HCT116 (cell line): ENCODE results near the gene CLDN5. TPM values are rescaled to one million over a fixed set of nuclear protein-coding genes. Genes with fewer than 3 reads are reported as not detected.

Experiments used
- ATAC-seq: fragments of 200-7000 bp; cut with Tn5 transposase; 2 replicates; pipeline ENCODE4 v1.9.1; 2020; ENCODE audit warnings: mild to moderate bottlenecking, moderate library complexity
- BruUV-seq: library from RNA; stranded (reverse); fragments of 400-500 nt; replicated peaks from 2 replicates; lab custom pipeline; 2021; lab: Mats Ljungman, UMichigan
- CTCF ChIA-PET: fragments of 300-600 bp; sonication (Branson Sonifier 250); formaldehyde crosslinking; loops from one replicate; lab custom pipeline; 2021; ENCODE audit warnings: antibody characterized with exemption; lab: Charles Lee
- POLR2A ChIA-PET: fragments of 300-600, 350-600 bp; sonication (Branson Sonifier 250); formaldehyde crosslinking; loops from one replicate; lab custom pipeline; 2021; ENCODE audit warnings: antibody characterized with exemption; lab: Charles Lee
- RAD21 ChIA-PET, 2 experiments: fragments of 300-600 bp; sonication (Branson Sonifier 250); formaldehyde crosslinking; loops; one replicate each; lab custom pipeline; 2023; ENCODE audit warnings: low total read pairs in 2 of 2; ENCODE audit not compliant: uncharacterized antibody in 2 of 2, unreplicated experiment in 2 of 2, low non-redundant PET in 1 of 2; lab: Charles Lee
- DNase-seq: peaks from one replicate; pipeline ENCODE4 v3.0.0-alpha.2; 2010; ENCODE audit warnings: low read depth, low spot score
- H2AFZ ChIP-seq: fragments of 200-600 bp; shearing (Covaris generic), sonication (generic); 2 replicates; pipeline ENCODE4 v1.6.1; 2017; ENCODE audit warnings: low read depth, mixed run types, mixed read lengths, antibody characterized with exemption, low read length; ENCODE audit not compliant: poor library complexity, severe bottlenecking
- H3K27ac ChIP-seq: 2 replicates; pipeline ENCODE4 v1.5.1; 2012; ENCODE audit warnings: low read depth, low read length
- H3K27me3 ChIP-seq: fragments of 200-600 bp; sonication (generic); 2 replicates; pipeline ENCODE4 v1.6.1; 2016; ENCODE audit warnings: mixed run types, low read length, mixed read lengths; ENCODE audit not compliant: insufficient read depth
- H3K36me3 ChIP-seq, 2 experiments: fragments of 200-500 bp in 1 of 2; fragments of 200-600 bp in 1 of 2; sonication (Bioruptor generic) in 1 of 2; sonication (generic) in 1 of 2; 2 replicates each; pipeline versions ENCODE4 v1.5.1 to v1.6.1; 2014 to 2016; ENCODE audit warnings: low read length in 2 of 2, inconsistent platforms in 1 of 2, mixed read lengths in 1 of 2, mixed run types in 1 of 2; ENCODE audit not compliant: insufficient read depth in 2 of 2, control insufficient read depth in 1 of 2
- H3K4me1 ChIP-seq, 2 experiments: fragments of 200-600 bp in 1 of 2; sonication (generic) in 1 of 2; 2 replicates each; pipeline versions ENCODE4 v1.5.1 to v1.6.1; 2012 to 2017; ENCODE audit warnings: low read length in 2 of 2, inconsistent platforms in 1 of 2, mild to moderate bottlenecking in 1 of 2, mixed read lengths in 1 of 2, mixed run types in 1 of 2, moderate library complexity in 1 of 2; ENCODE audit not compliant: insufficient read depth in 2 of 2, control insufficient read depth in 1 of 2
- H3K4me2 ChIP-seq: fragments of 200-600 bp; sonication (generic); 2 replicates; pipeline ENCODE4 v1.6.1; 2017; ENCODE audit warnings: mixed run types, low read length, mixed read lengths
- H3K4me3 ChIP-seq, 2 experiments: fragments of 200-600 bp in 1 of 2; sonication (generic) in 1 of 2; replicated peaks in 1 of 2; 2 replicates each; pipeline ENCODE4 v1.5.1; 2011 to 2016; ENCODE audit warnings: low read length in 2 of 2, control low read depth in 1 of 2, low read depth in 1 of 2, mild to moderate bottlenecking in 1 of 2, mixed read lengths in 1 of 2, mixed run types in 1 of 2
- H3K79me2 ChIP-seq: fragments of 200-600 bp; sonication (generic); 2 replicates; pipeline ENCODE4 v1.6.1; 2017; ENCODE audit warnings: mild to moderate bottlenecking, mixed run types, low read length, moderate library complexity, mixed read lengths; ENCODE audit not compliant: insufficient read depth
- H3K9ac ChIP-seq: fragments of 200-600 bp; sonication (generic); 2 replicates; pipeline ENCODE4 v1.6.1; 2016; ENCODE audit warnings: low read length, mixed read lengths
- H3K9me2 ChIP-seq: fragments of 200-600 bp; sonication (generic), shearing (Covaris generic); 2 replicates; pipeline ENCODE4 v1.6.1; 2017; ENCODE audit warnings: mixed run types, mild to moderate bottlenecking, moderate library complexity; ENCODE audit not compliant: insufficient read depth
- H3K9me3 ChIP-seq, 2 experiments: fragments of 200-500 bp in 1 of 2; fragments of 200-600 bp in 1 of 2; sonication (Bioruptor generic) in 1 of 2; sonication (generic) in 1 of 2; 2 replicates each; pipeline ENCODE4 v1.6.1; 2014 to 2017; ENCODE audit warnings: low read length in 2 of 2, mixed read lengths in 2 of 2, inconsistent platforms in 1 of 2, low read depth in 1 of 2, mild to moderate bottlenecking in 1 of 2, mixed run types in 1 of 2, moderate library complexity in 1 of 2; ENCODE audit not compliant: control insufficient read depth in 1 of 2, insufficient read depth in 1 of 2
- H4K20me1 ChIP-seq: fragments of 200-600 bp; sonication (generic), shearing (Covaris generic); 2 replicates; pipeline ENCODE4 v1.6.1; 2017; ENCODE audit warnings: mixed run types, mild to moderate bottlenecking, moderate library complexity; ENCODE audit not compliant: insufficient read depth
- EGR1 ChIP-seq: IDR thresholded peaks from 2 replicates; pipeline ENCODE4 v1.6.1; 2012; ENCODE audit warnings: low read depth
- EZH2 ChIP-seq: fragments of 200-600 bp; sonication (generic); IDR thresholded peaks from 2 replicates; pipeline ENCODE4 v1.6.1; 2017; ENCODE audit warnings: antibody characterized with exemption, mixed run types
- MAX ChIP-seq: IDR thresholded peaks from 2 replicates; pipeline ENCODE4 v1.6.1; 2012
- POLR2A ChIP-seq: IDR thresholded peaks from 2 replicates; pipeline ENCODE4 v1.7.0; 2011; ENCODE audit warnings: borderline replicate concordance; ENCODE audit not compliant: insufficient read depth, insufficient read length; ENCODE audit errors: extremely low read depth
- RAD21 ChIP-seq: IDR thresholded peaks from 2 replicates; pipeline ENCODE4 v1.6.1; 2012; ENCODE audit warnings: low read depth, mild to moderate bottlenecking
- REST ChIP-seq: IDR thresholded peaks from 2 replicates; pipeline ENCODE4 v1.6.1; 2012; ENCODE audit warnings: low read depth
- SIN3A ChIP-seq: IDR thresholded peaks from 2 replicates; pipeline ENCODE4 v1.6.1; 2012; ENCODE audit warnings: low read depth
- SP1 ChIP-seq: IDR thresholded peaks from 2 replicates; pipeline ENCODE4 v1.6.1; 2012; ENCODE audit warnings: low read depth
- SRF ChIP-seq: IDR thresholded peaks from 2 replicates; pipeline ENCODE4 v1.6.1; 2012; ENCODE audit warnings: low read depth
- ZFX ChIP-seq: fragments of 450-650 bp; IDR thresholded peaks from 2 replicates; pipeline ENCODE4 v1.6.1; 2017
- ZNF274 ChIP-seq: fragments of 200-500 bp; sonication (Bioruptor generic); IDR thresholded peaks from 2 replicates; pipeline ENCODE4 v1.6.1; 2014; ENCODE audit warnings: mild to moderate bottlenecking, low read depth, low read length, inconsistent platforms
- intact Hi-C: fragments of 100-400 bp; cut with micrococcal nuclease; formaldehyde crosslinking; loops from 2 replicates; pipeline ENCODE4 v1.10.0; 2022
- total RNA-seq: library from RNA; stranded (reverse); gene quantifications from one replicate; pipeline ENCODE4 v1.2.1, GENCODE V29; 2021; ENCODE audit not compliant: unreplicated experiment
- TF ChIP-seq, protein P1 (sequence below): IDR thresholded peaks from 2 replicates; pipeline ENCODE4 v1.6.1; 2011; ENCODE audit warnings: mild to moderate bottlenecking, low read length, moderate library complexity; ENCODE audit not compliant: insufficient replicate concordance; ENCODE audit errors: extremely low read depth

Gene CLDN5
- total RNA-seq, 1 experiment from 2014 or later, result 0.32 TPM

DNA sequence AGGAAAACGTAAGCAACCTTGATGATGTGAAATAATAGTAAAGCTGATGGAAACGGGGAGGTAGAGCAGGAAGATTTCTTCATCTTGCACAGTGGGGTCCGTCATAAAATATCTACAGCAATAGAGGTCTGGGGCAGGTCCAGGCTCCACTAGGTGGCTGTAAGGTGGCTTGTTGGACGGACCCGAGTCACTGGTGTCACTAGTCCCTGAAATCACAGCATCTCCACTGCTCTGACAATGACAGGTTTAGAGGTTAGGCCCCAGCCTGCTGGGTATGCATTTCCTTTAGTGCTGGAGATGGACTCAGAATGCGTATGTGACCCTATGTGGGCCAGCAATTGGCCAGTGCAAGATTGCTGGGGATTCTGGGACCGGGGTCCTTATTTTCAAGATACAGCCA is 25.2 kb upstream of the CLDN5 start:
- DNase-seq, result no peak
- Histone ChIP-seq H2AFZ (no peak overlapping the region), H3K9me2 (no peaks in the 10 kb centered on the region), H3K4me1 (peaks cover 0 to 3% of the 10 kb centered on the region in 2 experiments; a peak in 3 of 4 replicates), H4K20me1 (no peaks in the 10 kb centered on the region), H3K4me3 (no peak overlapping the region), H3K27me3 (no peaks in the 10 kb centered on the region), H3K79me2 (no peaks in the 10 kb centered on the region), H3K9me3 (peaks cover 4 to 8% of the 10 kb centered on the region in 2 experiments; a peak in 2 of 4 replicates), H3K4me2 (no peak overlapping the region), H3K27ac (no peak overlapping the region), H3K36me3 (no peaks in the 10 kb centered on the region), H3K9ac (no peak overlapping the region)
- TF ChIP-seq REST, result no peak
- no peak for TF ChIP-seq SP1
- TF ChIP-seq, protein P1, sequence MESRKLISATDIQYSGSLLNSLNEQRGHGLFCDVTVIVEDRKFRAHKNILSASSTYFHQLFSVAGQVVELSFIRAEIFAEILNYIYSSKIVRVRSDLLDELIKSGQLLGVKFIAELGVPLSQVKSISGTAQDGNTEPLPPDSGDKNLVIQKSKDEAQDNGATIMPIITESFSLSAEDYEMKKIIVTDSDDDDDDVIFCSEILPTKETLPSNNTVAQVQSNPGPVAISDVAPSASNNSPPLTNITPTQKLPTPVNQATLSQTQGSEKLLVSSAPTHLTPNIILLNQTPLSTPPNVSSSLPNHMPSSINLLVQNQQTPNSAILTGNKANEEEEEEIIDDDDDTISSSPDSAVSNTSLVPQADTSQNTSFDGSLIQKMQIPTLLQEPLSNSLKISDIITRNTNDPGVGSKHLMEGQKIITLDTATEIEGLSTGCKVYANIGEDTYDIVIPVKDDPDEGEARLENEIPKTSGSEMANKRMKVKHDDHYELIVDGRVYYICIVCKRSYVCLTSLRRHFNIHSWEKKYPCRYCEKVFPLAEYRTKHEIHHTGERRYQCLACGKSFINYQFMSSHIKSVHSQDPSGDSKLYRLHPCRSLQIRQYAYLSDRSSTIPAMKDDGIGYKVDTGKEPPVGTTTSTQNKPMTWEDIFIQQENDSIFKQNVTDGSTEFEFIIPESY, result no peak
- no peak for TF ChIP-seq EZH2
- TF ChIP-seq ZFX, result no peak
- TF ChIP-seq RAD21, result no peak
- TF ChIP-seq SIN3A, result no peak
- TF ChIP-seq POLR2A, result no peak
- no peak for TF ChIP-seq MAX
- TF ChIP-seq EGR1, result no peak
- TF ChIP-seq ZNF274, result no peak
- no peak for TF ChIP-seq SRF
- ATAC-seq, result no peak
- RAD21 ChIA-PET, result no interaction called here
- POLR2A ChIA-PET, result no interaction called here
- CTCF ChIA-PET, result no interaction called here
- intact Hi-C loops, result no loop called here
- no TSS peak for BruUV-seq
